HCT116 (cell line): ENCODE data around the gene ATXN7L1. TPM values are rescaled to one million over a fixed set of nuclear protein-coding genes. Genes with fewer than 3 reads are reported as not detected.

Experiments
- ATAC-seq: fragments of 200-7000 bp; cut with Tn5 transposase; 2 replicates; pipeline ENCODE4 v1.9.1; 2020; ENCODE audit warnings: mild to moderate bottlenecking, moderate library complexity
- BruUV-seq: library from RNA; stranded (reverse); fragments of 400-500 nt; replicated peaks from 2 replicates; lab custom pipeline; 2021; lab: Mats Ljungman, UMichigan
- CTCF ChIA-PET: fragments of 300-600 bp; sonication (Branson Sonifier 250); formaldehyde crosslinking; loops from one replicate; lab custom pipeline; 2021; ENCODE audit warnings: antibody characterized with exemption; lab: Charles Lee
- POLR2A ChIA-PET: fragments of 300-600, 350-600 bp; sonication (Branson Sonifier 250); formaldehyde crosslinking; loops from one replicate; lab custom pipeline; 2021; ENCODE audit warnings: antibody characterized with exemption; lab: Charles Lee
- RAD21 ChIA-PET, 2 experiments: fragments of 300-600 bp; sonication (Branson Sonifier 250); formaldehyde crosslinking; loops; one replicate each; lab custom pipeline; 2023; ENCODE audit warnings: low total read pairs in 2 of 2; ENCODE audit not compliant: uncharacterized antibody in 2 of 2, unreplicated experiment in 2 of 2, low non-redundant PET in 1 of 2; lab: Charles Lee
- DNase-seq: peaks from one replicate; pipeline ENCODE4 v3.0.0-alpha.2; 2010; ENCODE audit warnings: low read depth, low spot score
- H2AFZ ChIP-seq: fragments of 200-600 bp; shearing (Covaris generic), sonication (generic); 2 replicates; pipeline ENCODE4 v1.6.1; 2017; ENCODE audit warnings: low read depth, mixed run types, mixed read lengths, antibody characterized with exemption, low read length; ENCODE audit not compliant: poor library complexity, severe bottlenecking
- H3K27ac ChIP-seq: 2 replicates; pipeline ENCODE4 v1.5.1; 2012; ENCODE audit warnings: low read depth, low read length
- H3K27me3 ChIP-seq: fragments of 200-600 bp; sonication (generic); 2 replicates; pipeline ENCODE4 v1.6.1; 2016; ENCODE audit warnings: mixed run types, low read length, mixed read lengths; ENCODE audit not compliant: insufficient read depth
- H3K36me3 ChIP-seq, 2 experiments: fragments of 200-500 bp in 1 of 2; fragments of 200-600 bp in 1 of 2; sonication (Bioruptor generic) in 1 of 2; sonication (generic) in 1 of 2; 2 replicates each; pipeline versions ENCODE4 v1.5.1 to v1.6.1; 2014 to 2016; ENCODE audit warnings: low read length in 2 of 2, inconsistent platforms in 1 of 2, mixed read lengths in 1 of 2, mixed run types in 1 of 2; ENCODE audit not compliant: insufficient read depth in 2 of 2, control insufficient read depth in 1 of 2
- H3K4me1 ChIP-seq, 2 experiments: fragments of 200-600 bp in 1 of 2; sonication (generic) in 1 of 2; 2 replicates each; pipeline versions ENCODE4 v1.5.1 to v1.6.1; 2012 to 2017; ENCODE audit warnings: low read length in 2 of 2, inconsistent platforms in 1 of 2, mild to moderate bottlenecking in 1 of 2, mixed read lengths in 1 of 2, mixed run types in 1 of 2, moderate library complexity in 1 of 2; ENCODE audit not compliant: insufficient read depth in 2 of 2, control insufficient read depth in 1 of 2
- H3K4me2 ChIP-seq: fragments of 200-600 bp; sonication (generic); 2 replicates; pipeline ENCODE4 v1.6.1; 2017; ENCODE audit warnings: mixed run types, low read length, mixed read lengths
- H3K4me3 ChIP-seq, 2 experiments: fragments of 200-600 bp in 1 of 2; sonication (generic) in 1 of 2; replicated peaks in 1 of 2; 2 replicates each; pipeline ENCODE4 v1.5.1; 2011 to 2016; ENCODE audit warnings: low read length in 2 of 2, control low read depth in 1 of 2, low read depth in 1 of 2, mild to moderate bottlenecking in 1 of 2, mixed read lengths in 1 of 2, mixed run types in 1 of 2
- H3K79me2 ChIP-seq: fragments of 200-600 bp; sonication (generic); 2 replicates; pipeline ENCODE4 v1.6.1; 2017; ENCODE audit warnings: mild to moderate bottlenecking, mixed run types, low read length, moderate library complexity, mixed read lengths; ENCODE audit not compliant: insufficient read depth
- H3K9ac ChIP-seq: fragments of 200-600 bp; sonication (generic); 2 replicates; pipeline ENCODE4 v1.6.1; 2016; ENCODE audit warnings: low read length, mixed read lengths
- H3K9me2 ChIP-seq: fragments of 200-600 bp; sonication (generic), shearing (Covaris generic); 2 replicates; pipeline ENCODE4 v1.6.1; 2017; ENCODE audit warnings: mixed run types, mild to moderate bottlenecking, moderate library complexity; ENCODE audit not compliant: insufficient read depth
- H3K9me3 ChIP-seq, 2 experiments: fragments of 200-500 bp in 1 of 2; fragments of 200-600 bp in 1 of 2; sonication (Bioruptor generic) in 1 of 2; sonication (generic) in 1 of 2; 2 replicates each; pipeline ENCODE4 v1.6.1; 2014 to 2017; ENCODE audit warnings: low read length in 2 of 2, mixed read lengths in 2 of 2, inconsistent platforms in 1 of 2, low read depth in 1 of 2, mild to moderate bottlenecking in 1 of 2, mixed run types in 1 of 2, moderate library complexity in 1 of 2; ENCODE audit not compliant: control insufficient read depth in 1 of 2, insufficient read depth in 1 of 2
- H4K20me1 ChIP-seq: fragments of 200-600 bp; sonication (generic), shearing (Covaris generic); 2 replicates; pipeline ENCODE4 v1.6.1; 2017; ENCODE audit warnings: mixed run types, mild to moderate bottlenecking, moderate library complexity; ENCODE audit not compliant: insufficient read depth
- CEBPB ChIP-seq: IDR thresholded peaks from 2 replicates; pipeline ENCODE4 v1.6.1; 2012; ENCODE audit warnings: low read depth
- EGR1 ChIP-seq: IDR thresholded peaks from 2 replicates; pipeline ENCODE4 v1.6.1; 2012; ENCODE audit warnings: low read depth
- EZH2phosphoT487 ChIP-seq: fragments of 200-600 bp; IDR thresholded peaks from 2 replicates; pipeline ENCODE4 v1.6.1; 2018; ENCODE audit warnings: antibody characterized with exemption, borderline replicate concordance
- FOSL1 ChIP-seq: IDR thresholded peaks from 2 replicates; pipeline ENCODE4 v1.6.1; 2012; ENCODE audit warnings: low read depth
- JUND ChIP-seq: IDR thresholded peaks from 2 replicates; pipeline ENCODE4 v1.6.1; 2012
- MAX ChIP-seq: IDR thresholded peaks from 2 replicates; pipeline ENCODE4 v1.6.1; 2012
- RAD21 ChIP-seq: IDR thresholded peaks from 2 replicates; pipeline ENCODE4 v1.6.1; 2012; ENCODE audit warnings: low read depth, mild to moderate bottlenecking
- REST ChIP-seq: IDR thresholded peaks from 2 replicates; pipeline ENCODE4 v1.6.1; 2012; ENCODE audit warnings: low read depth
- SIN3A ChIP-seq: IDR thresholded peaks from 2 replicates; pipeline ENCODE4 v1.6.1; 2012; ENCODE audit warnings: low read depth
- SP1 ChIP-seq: IDR thresholded peaks from 2 replicates; pipeline ENCODE4 v1.6.1; 2012; ENCODE audit warnings: low read depth
- SRF ChIP-seq: IDR thresholded peaks from 2 replicates; pipeline ENCODE4 v1.6.1; 2012; ENCODE audit warnings: low read depth
- TCF7L2 ChIP-seq: IDR thresholded peaks from 2 replicates; pipeline ENCODE4 v1.7.0; 2011; ENCODE audit warnings: borderline replicate concordance, inconsistent platforms; ENCODE audit not compliant: insufficient read depth, insufficient read length; ENCODE audit errors: extremely low read depth
- YY1 ChIP-seq: IDR thresholded peaks from 2 replicates; pipeline ENCODE4 v1.6.1; 2011; ENCODE audit warnings: low read length, low read depth, moderate library complexity, mild to moderate bottlenecking; ENCODE audit not compliant: insufficient replicate concordance; ENCODE audit errors: extremely low read depth
- ZFX ChIP-seq: fragments of 450-650 bp; IDR thresholded peaks from 2 replicates; pipeline ENCODE4 v1.6.1; 2017
- intact Hi-C: fragments of 100-400 bp; cut with micrococcal nuclease; formaldehyde crosslinking; loops from 2 replicates; pipeline ENCODE4 v1.10.0; 2022
- total RNA-seq: library from RNA; stranded (reverse); gene quantifications from one replicate; pipeline ENCODE4 v1.2.1, GENCODE V29; 2021; ENCODE audit not compliant: unreplicated experiment

The ATXN7L1 gene
- total RNA-seq, 1 experiment from 2014 or later = 11.5 TPM

GRCh38 chr7:105861224-105861623, 15.2 kb downstream of the ATXN7L1 start:
- no peak for DNase-seq
- TF ChIP-seq CEBPB = no peak
- no peak for TF ChIP-seq JUND
- no peak for TF ChIP-seq RAD21
- no peak for TF ChIP-seq FOSL1
- TF ChIP-seq SIN3A = no peak
- no peak for TF ChIP-seq EZH2phosphoT487
- TF ChIP-seq MAX = no peak
- ChIA-PET RAD21 (no interaction called here), CTCF (no interaction called here), POLR2A (no interaction called here)
- Histone ChIP-seq H3K9me3 (no peaks in the 10 kb centered on the region), H3K4me2 (no peak overlapping the region), H3K4me3 (no peak overlapping the region), H3K36me3 (no peaks in the 10 kb centered on the region; a peak in 1 of 4 replicates), H3K9me2 (no peaks in the 10 kb centered on the region), H3K27ac (no peak overlapping the region), H3K9ac (no peak overlapping the region), H3K79me2 (peaks cover 11% of the 10 kb centered on the region; the same call in 1 of the 2 replicates), H4K20me1 (no peaks in the 10 kb centered on the region), H2AFZ (no peak overlapping the region), H3K4me1 (no peaks in the 10 kb centered on the region), H3K27me3 (no peaks in the 10 kb centered on the region)
- no TSS peak for BruUV-seq
- no peak for ATAC-seq
- intact Hi-C loops = no loop called here

- Histone ChIP-seq H3K9me2 (no peaks in the 10 kb centered on the region), H3K4me2 (no peak overlapping the region), H4K20me1 (no peaks in the 10 kb centered on the region), H2AFZ (no peak overlapping the region), H3K79me2 (peaks cover 11% of the 10 kb centered on the region; the same call in 1 of the 2 replicates), H3K4me3 (no peak overlapping the region), H3K27me3 (no peaks in the 10 kb centered on the region), H3K27ac (no peak overlapping the region), H3K4me1 (no peaks in the 10 kb centered on the region), H3K36me3 (no peaks in the 10 kb centered on the region; a peak in 1 of 4 replicates), H3K9me3 (no peaks in the 10 kb centered on the region), H3K9ac (no peak overlapping the region)
- BruUV-seq = no TSS peak
- intact Hi-C loops = no loop called here
- TF ChIP-seq SP1 = no peak
- no peak for TF ChIP-seq CEBPB
- no peak for TF ChIP-seq FOSL1
- TF ChIP-seq SRF = no peak
- TF ChIP-seq EZH2phosphoT487 = no peak
- TF ChIP-seq EGR1 = no peak
- no peak for TF ChIP-seq YY1
- no peak for TF ChIP-seq TCF7L2
- no peak for TF ChIP-seq REST
- no peak for TF ChIP-seq ZFX
- RAD21 ChIA-PET = no interaction called here
- CTCF ChIA-PET = no interaction called here
- ATAC-seq (no peak), DNase-seq (no peak)
- POLR2A ChIA-PET = no interaction called here
These were observed 15.6 kb downstream of the ATXN7L1 start for GRCh38 chr7:105860793-105861192.
